ENCODE results near the gene OOEP.
"Not testable (repeated sequence)": the region's sequence is repeated elsewhere in the genome, so short reads cannot be mapped to it uniquely, and the experiment has no call there.

Gene OOEP

DNA sequence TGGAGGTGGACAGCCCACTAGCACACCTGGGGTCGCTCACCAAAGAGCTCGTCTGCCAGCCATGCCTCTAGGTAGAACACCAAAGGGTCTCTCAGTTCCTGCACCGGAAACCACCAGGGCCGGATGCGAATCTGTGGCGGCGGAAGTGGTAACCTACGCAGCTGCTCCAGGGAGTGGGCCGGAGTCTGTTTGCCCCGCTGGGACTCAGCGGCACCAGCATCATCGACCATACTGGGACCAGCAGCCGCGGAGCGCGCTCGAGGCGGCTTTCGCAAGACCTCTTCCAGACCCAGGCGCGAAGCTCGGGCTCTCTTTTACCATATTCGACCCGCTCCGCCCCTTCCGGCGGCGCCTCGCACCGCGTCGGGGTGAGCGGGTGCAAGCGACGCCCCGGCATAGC, at the start of gene OOEP:
Gene OOEP, minus strand, starts transcription at position 335 of the 400 bp plus-strand sequence. Its CDS starts 105 bp downstream, at position 230.
- FAIRE-seq: no peak

DNA sequence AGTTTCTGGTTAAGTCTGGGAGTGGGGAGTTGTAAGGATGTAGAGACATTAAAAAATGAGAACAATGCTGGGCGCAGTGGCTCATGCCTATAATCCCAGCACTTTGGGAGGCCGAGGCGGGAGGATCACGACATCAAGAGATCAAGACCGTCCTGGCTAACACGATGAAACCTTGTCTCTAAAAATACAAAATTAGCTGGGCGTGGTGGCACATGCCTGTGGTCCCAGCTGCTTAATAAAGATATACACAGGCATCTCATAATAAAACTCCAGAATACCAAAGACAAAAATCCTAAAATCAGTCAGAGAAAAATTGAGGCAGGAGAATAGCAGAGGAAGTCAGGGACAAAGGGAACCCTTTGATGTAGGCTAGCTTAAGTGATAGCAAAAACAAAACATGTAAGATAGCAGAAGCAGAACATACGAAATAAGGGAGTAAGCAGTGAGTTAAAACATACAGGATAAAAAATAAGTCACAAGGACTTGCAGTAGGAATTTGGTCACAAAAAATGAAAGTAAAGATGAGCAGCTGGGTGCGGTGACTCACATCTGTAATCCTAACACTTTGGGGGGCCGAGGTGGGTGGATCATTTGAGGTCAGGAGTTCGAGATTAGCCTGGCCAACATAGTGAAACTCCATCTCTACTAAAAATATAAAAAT, 48.5 kb upstream of the OOEP start:
- no peak for FAIRE-seq

GRCh38 chr6:73413102-73413501, 43.4 kb upstream of the OOEP start:
- FAIRE-seq: no peak

DNA sequence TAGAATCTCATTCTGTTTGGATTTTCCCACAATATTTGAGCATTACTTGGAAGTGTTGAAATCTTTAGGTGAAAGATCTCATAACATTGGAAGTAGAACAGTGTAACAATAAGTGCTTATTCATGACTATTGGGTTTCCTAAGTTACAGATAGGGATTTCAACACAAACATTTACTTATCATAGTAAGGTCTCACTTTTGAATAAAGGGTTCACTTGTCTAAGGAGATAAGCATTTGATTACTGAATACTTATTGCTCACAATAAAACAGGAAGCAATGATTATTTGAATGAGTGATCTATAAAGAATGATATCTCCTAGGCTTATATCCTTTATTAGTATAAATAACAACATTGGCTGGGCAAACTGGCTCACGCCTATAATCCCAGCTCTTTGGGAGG, 39.7 kb upstream of the OOEP start:
- FAIRE-seq: no peak

- FAIRE-seq: no peak
Measured at GRCh38 chr6:73400656-73401055, 31.0 kb upstream of the OOEP start.

DNA sequence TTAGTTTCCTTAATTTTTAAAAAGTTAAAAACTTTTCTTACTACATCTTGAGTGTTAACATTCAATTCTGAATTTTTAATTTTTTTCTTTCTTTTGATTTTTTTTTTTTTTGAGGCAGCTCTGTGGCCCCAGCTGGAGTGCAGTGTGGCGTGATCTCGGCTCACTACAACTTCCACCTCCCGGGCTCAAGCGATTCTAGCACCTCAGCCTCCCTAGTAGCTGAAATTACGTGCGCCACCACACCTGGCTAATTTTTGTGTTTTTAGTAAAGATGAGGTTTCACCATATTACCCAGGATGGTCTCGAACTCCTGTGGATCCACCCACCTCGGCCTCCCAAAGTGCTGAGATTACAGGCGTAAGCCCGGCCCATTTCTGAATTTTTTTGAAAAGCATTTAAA, 26.2 kb upstream of the OOEP start:
- no peak for FAIRE-seq

GRCh38 chr6:73394577-73395354, 25.1 kb upstream of the OOEP start, which contains the start of gene DDX43:
DDX43 (plus strand) TSS chr6:73394828; CDS start chr6:73394906, 78 bp downstream.
- no peak for FAIRE-seq

DNA sequence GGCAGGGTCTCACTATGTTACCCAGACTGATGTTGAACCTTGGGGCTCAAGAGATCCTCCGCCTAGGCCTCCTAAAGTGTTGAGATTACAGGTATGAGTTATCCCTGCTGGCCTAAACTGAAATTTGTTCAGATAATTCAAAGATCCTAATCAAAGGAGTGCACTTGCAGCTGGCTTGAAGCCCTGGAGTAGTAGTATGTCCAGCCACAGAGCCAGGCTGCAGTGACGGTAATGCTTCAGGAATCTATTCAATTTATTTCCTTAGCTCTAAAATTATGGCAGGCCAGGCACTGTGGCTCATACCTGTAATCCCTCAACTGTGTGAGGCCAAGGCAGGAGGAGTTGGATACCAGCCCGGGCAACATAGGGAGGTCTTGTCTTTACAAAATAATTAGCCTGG, 23.6 kb upstream of the OOEP start:
- no peak for FAIRE-seq

- FAIRE-seq: not testable (repeated sequence)
Measured at GRCh38 chr6:73392188-73392587, 22.5 kb upstream of the OOEP start.

GRCh38 chr6:73391675-73392074, 22.0 kb upstream of the OOEP start:
- FAIRE-seq: no peak

DNA sequence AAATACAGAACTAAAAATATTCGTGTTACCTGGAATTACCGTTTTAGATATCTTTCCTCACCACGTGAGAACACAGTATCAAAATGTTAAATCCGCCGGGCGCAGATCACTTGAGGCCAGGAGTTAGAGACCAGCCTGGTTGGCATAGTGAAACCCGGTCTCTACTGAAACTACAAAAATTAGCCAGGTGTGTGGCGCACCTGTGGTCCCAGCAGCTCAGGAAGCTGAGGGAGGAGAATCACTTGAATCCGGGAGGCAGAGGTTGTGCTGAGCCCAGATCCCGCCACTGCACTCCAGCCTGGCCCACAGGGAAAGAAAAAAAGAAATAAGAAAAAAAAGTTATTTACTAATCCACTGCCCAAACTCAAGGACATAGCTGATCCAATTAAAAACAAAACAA, 20.2 kb upstream of the OOEP start:
- FAIRE-seq: no peak

DNA sequence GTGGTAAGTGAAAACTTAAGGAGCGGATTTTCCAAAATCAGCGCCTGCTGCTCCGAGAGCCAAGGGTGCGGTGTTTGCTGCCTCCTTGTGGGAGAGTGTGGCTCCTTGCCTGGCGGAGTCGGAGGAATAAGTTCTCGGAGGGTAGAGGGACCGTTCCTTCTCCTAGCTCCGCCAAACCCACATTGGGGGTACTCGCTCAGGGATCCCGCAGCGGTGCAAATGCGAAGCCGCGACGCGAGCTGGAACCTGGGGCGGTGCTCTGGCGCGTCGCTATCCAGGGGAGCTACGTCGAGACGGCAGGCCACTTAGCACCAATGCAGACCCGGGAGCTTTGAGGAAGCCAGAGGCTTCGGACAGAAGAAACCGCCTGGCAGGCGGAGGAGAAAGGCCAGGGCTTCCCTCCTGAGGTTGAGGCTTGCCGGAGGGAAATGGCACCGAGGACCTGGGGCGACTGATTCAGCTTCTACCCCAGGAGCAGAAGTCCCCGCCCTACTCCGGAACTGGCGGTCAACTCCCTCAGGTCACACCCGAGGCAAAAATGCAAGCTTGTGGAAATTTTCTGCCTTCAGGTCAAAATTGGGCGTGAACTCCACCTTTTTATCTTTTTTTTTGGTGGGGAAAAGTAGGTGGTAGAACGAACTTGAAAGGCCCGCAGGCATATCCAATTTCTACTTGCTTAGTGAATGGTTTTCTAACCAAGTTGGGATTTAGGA, 19.3 kb upstream of the OOEP start:
- FAIRE-seq: no peak

- FAIRE-seq: no peak
Measured at GRCh38 chr6:73388433-73388799, 18.7 kb upstream of the OOEP start.

- FAIRE-seq: no peak
Measured at GRCh38 chr6:73382462-73383113, 12.9 kb upstream of the OOEP start.

- FAIRE-seq: not testable (repeated sequence)
Measured at GRCh38 chr6:73381531-73381930, 11.8 kb upstream of the OOEP start.

DNA sequence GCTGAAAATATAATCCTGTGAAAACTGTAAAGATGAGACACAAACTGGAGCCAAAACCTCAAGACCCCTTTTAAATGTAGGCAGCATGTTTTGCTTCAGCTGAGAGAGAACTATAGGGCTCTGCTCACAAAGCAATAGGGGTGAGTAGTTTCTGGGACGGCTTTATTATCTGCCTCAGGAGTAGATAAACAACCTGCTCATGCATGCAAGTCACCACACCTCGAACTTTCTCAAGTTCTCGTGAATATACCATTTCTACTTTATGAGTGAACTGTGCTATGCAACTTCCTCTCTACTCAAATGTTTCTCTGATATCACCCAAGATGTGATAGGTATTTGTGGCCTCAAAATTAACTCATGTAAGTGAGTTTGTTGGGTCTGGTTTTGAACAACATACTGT, 7.5 kb upstream of the OOEP start:
- FAIRE-seq: no peak

DNA sequence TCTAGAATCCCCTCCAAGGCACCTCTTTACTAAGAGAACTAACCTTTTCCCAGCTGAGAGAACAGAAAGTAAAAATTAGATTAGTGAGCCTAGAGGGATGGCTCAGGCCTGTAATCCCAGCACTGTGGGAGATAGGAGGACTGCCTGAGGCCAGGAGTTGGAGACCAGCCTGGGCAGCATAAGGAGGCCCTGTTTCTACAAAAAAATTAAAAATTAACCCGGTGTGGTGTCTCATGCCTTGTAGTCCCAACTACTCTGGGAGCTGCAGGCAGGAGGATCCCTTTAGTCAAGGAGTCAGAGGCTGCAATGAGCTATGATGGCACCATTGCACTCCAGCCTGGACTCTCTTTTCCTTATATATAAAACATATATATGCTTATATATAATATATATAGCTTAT, 5.5 kb upstream of the OOEP start:
- no peak for FAIRE-seq

GRCh38 chr6:73372516-73372915, 2.8 kb upstream of the OOEP start:
- no peak for FAIRE-seq

DNA sequence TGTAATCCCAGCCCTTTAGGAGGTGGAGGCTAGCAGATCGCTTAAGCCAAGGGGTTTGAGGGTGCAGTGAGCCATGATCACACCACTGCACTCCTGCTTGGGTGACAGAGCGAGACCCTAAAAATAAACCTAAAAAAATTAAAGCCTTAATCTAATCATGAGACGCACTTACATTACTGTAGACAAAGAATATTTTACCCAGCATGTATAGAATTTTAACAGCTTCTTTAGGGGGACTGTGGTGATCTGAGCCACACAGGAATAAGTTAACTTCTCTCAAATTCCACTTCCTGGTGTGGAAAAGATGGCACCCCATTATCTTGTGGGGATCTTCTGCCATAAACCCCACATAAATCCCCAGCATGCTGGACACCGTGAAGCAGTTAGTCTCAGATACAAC, 2.3 kb upstream of the OOEP start:
- FAIRE-seq: no peak

DNA sequence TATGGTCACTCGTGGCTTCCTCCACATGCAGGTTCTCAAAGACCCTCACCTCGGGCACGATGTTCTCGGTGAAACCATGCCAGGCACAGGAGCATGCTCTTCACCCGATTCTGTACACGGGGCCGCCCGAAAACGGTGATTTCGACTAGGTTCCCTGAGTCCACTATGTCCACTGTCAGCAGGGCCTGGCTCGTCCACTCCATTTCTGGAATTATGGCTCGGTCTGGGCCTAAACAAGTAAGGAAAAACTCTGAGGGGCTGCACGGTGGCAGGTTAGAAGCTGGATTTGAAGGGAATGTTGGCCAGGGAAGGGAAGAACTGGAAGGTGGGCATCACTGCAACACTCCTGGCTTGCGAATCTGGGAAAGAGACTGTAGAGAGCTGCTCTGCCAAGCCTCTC, 540 bp downstream of the OOEP start:
- no peak for FAIRE-seq

DNA sequence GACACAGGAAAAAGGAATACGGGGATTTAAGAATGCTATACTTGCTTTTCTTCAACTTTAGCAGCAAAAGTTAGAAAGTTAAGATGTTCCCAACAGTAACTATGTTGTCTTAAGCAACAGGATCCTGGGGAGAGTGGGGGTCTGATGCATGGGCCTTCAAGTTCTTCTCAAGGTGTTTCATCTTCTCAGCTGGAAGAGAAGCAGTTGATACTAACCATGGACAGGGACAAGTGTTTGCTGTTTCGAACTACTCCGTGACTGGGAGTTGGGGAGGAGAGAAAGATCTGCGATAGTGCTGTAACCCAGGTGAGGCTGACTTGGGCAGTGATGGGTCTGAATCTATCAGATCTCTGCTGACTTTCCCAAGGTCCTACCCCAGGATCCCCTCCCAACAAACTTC, 1.0 kb downstream of the OOEP start:
- no peak for FAIRE-seq

DNA sequence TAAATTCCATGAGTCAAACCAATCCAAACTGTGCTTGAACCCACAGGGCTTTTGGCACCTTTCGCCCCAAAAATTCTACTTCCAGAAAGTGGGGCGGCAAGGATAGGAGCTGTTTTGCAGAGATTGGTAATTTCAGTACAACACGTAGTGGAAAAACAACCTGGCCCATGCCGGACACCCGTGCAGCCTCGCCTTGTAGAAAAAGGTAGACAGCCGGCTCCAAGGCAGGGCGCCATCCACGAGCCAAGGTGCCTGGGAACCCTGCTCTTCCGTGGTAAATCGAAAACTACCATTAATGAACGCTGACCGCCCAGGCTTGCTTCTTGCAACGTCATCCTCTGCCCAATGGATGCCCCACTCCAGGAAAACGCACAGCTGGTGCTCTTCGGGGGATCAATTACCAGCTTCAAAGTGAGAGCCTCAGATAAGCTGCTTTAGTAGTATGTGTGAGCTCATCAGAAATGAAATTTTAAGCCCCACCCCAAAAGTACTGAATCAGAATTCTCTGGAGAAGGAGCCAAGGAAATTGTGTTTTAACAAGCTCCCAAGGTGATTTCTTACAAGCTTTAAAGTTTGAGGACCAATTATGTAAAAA, 1.8 kb downstream of the OOEP start:
- no peak for FAIRE-seq

DNA sequence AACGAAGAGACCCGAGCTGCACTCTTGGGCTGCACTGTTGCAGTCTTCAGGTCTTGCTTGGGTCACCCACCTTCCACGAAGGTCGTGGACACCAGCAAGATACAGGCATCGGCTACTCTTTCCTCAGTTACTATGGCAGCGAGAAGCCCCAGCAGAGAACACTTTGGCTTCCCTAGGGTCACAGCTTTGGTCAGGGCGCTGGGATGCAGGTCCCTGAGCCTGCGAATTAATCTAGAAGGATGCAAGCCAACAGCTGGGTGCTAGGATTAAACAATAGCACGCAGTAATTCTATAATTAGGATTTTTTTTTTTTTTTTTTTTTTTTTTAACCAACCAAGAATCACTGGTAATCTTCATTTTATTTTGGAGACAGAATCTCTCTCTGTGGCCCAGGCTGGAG, 5.1 kb downstream of the OOEP start:
- no peak for FAIRE-seq
